HepG2 (cell line): ENCODE results near the gene RPUSD2. TPM values are rescaled to one million over a fixed set of nuclear protein-coding genes. Genes with fewer than 3 reads are reported as not detected.
A peak's percentile ranks its signal among the peaks of the same experiment; 100 is the strongest.

Source experiments
- ARNT ChIP-seq: fragments of 450-650 bp; IDR thresholded peaks from 2 replicates; pipeline ENCODE4 v1.6.1; 2017
- ATF2 ChIP-seq: sonication (generic); formaldehyde crosslinking; IDR thresholded peaks from 2 replicates; pipeline ENCODE4 v1.4.0; 2020; ENCODE audit warnings: missing genetic modification reagents
- FOXA1 ChIP-seq, 2 experiments: fragments of 450-650 bp in 1 of 2; sonication (generic) in 1 of 2; formaldehyde crosslinking in 1 of 2; IDR thresholded peaks; 2 replicates each; pipeline versions ENCODE4 v1.4.0 to v1.6.1; 2016 to 2020; ENCODE audit warnings: missing genetic modification reagents in 1 of 2
- HMG20B ChIP-seq: conservative IDR thresholded peaks from 2 replicates; pipeline ENCODE4 v1.6.1; 2016; ENCODE audit warnings: missing genetic modification reagents, missing compliant biosample characterization
- JDP2 ChIP-seq: sonication (generic); formaldehyde crosslinking; IDR thresholded peaks from 2 replicates; pipeline ENCODE4 v1.8.1; 2022; ENCODE audit warnings: missing genetic modification reagents, borderline replicate concordance
- MAFG ChIP-seq: sonication (generic); formaldehyde crosslinking; IDR thresholded peaks from 2 replicates; pipeline ENCODE4 v1.5.1; 2020; ENCODE audit warnings: mild to moderate bottlenecking, missing genetic modification reagents
- MEF2D ChIP-seq: sonication (generic); formaldehyde crosslinking; IDR thresholded peaks from 2 replicates; pipeline ENCODE4 v1.5.1; 2020; ENCODE audit warnings: mild to moderate bottlenecking, missing genetic modification reagents
- MLLT10 ChIP-seq: sonication (generic); formaldehyde crosslinking; IDR thresholded peaks from 2 replicates; pipeline ENCODE4 v1.4.0; 2020; ENCODE audit warnings: missing genetic modification reagents
- NRL ChIP-seq: sonication (generic); formaldehyde crosslinking; IDR thresholded peaks from 2 replicates; pipeline ENCODE4 v1.5.0; 2020; ENCODE audit warnings: missing genetic modification reagents, mild to moderate bottlenecking, moderate library complexity, borderline replicate concordance
- RXRA ChIP-seq: sonication (generic); formaldehyde crosslinking; IDR thresholded peaks from 2 replicates; pipeline ENCODE4 v1.5.1; 2020; ENCODE audit warnings: missing genetic modification reagents
- SMAD3 ChIP-seq: sonication (generic); formaldehyde crosslinking; IDR thresholded peaks from 2 replicates; pipeline ENCODE4 v1.4.0; 2020; ENCODE audit warnings: missing genetic modification reagents
- SNAPC2 ChIP-seq: sonication (generic); formaldehyde crosslinking; IDR thresholded peaks from 2 replicates; pipeline ENCODE4 v1.8.1; 2022; ENCODE audit warnings: mild to moderate bottlenecking, missing genetic modification reagents
- XBP1 ChIP-seq: sonication (generic); formaldehyde crosslinking; IDR thresholded peaks from 2 replicates; pipeline ENCODE4 v1.5.0; 2020; ENCODE audit warnings: missing genetic modification reagents
- YEATS2 ChIP-seq: sonication (generic); formaldehyde crosslinking; IDR thresholded peaks from 2 replicates; pipeline ENCODE4 v1.4.0; 2020; ENCODE audit warnings: missing genetic modification reagents, borderline replicate concordance
- ZNF124 ChIP-seq: sonication (generic); formaldehyde crosslinking; IDR thresholded peaks from 2 replicates; pipeline ENCODE4 v1.4.0; 2020; ENCODE audit warnings: missing genetic modification reagents
- ZNF138 ChIP-seq: sonication (generic); formaldehyde crosslinking; IDR thresholded peaks from 2 replicates; pipeline ENCODE4 v1.5.0; 2020; ENCODE audit warnings: mild to moderate bottlenecking, low read depth, missing genetic modification reagents
- ZNF296 ChIP-seq: sonication (generic); formaldehyde crosslinking; conservative IDR thresholded peaks from 2 replicates; pipeline ENCODE4 v1.5.0; 2020; ENCODE audit warnings: mild to moderate bottlenecking, missing genetic modification reagents
- ZNF326 ChIP-seq: sonication (generic); formaldehyde crosslinking; IDR thresholded peaks from 2 replicates; pipeline ENCODE4 v1.4.0; 2020; ENCODE audit warnings: missing genetic modification reagents, borderline replicate concordance
- ZNF598 ChIP-seq: sonication (generic); formaldehyde crosslinking; IDR thresholded peaks from 2 replicates; pipeline ENCODE4 v1.5.1; 2020; ENCODE audit warnings: mild to moderate bottlenecking, missing genetic modification reagents, borderline replicate concordance
- ZSCAN29 ChIP-seq: sonication (generic); formaldehyde crosslinking; conservative IDR thresholded peaks from 2 replicates; pipeline ENCODE4 v1.4.0; 2020; ENCODE audit warnings: mild to moderate bottlenecking, missing genetic modification reagents
- polyA plus RNA-seq, 8 experiments: library from polyadenylated mRNA; depleted of rRNA in 3 of 8; stranded (reverse) in 7 of 8; unstranded in 1 of 8; fragments of >200 nt; fragmentation: Illumina TruSeq in 4 of 8; extraction: Trizol in 4 of 8; gene quantifications; 2 replicates each; pipeline versions ENCODE4 v1.2.1 to v1.2.3, GENCODE V29; 2011 to 2016; ENCODE audit warnings: low read depth in 4 of 8, missing spikeins in 1 of 8, mixed read lengths in 1 of 8; ENCODE audit not compliant: insufficient read depth in 1 of 8
- total RNA-seq, 5 experiments: library from RNA; depleted of rRNA; stranded (reverse); fragments of >200 nt; fragmentation: Illumina TruSeq; extraction: Trizol; gene quantifications; 2 replicates each; pipeline ENCODE4 v1.2.3, GENCODE V29; 2016; ENCODE audit warnings: low read depth in 1 of 5
- TF ChIP-seq, protein P1 (sequence below): sonication (generic); formaldehyde crosslinking; IDR thresholded peaks from 2 replicates; pipeline ENCODE4 v1.5.0; 2020; ENCODE audit warnings: missing genetic modification reagents
- TF ChIP-seq, protein P2 (sequence below): sonication (generic); formaldehyde crosslinking; IDR thresholded peaks from 2 replicates; pipeline ENCODE4 v1.5.1; 2020; ENCODE audit warnings: missing genetic modification reagents, mild to moderate bottlenecking, borderline replicate concordance
- TF ChIP-seq, protein P3 (sequence below): sonication (generic); formaldehyde crosslinking; IDR thresholded peaks from 2 replicates; pipeline ENCODE4 v1.8.1; 2023; ENCODE audit warnings: mild to moderate bottlenecking, missing genetic modification reagents

Gene RPUSD2
- total and polyA plus RNA-seq, 2 of the 13 experiments (the other 11 are each of a cell fraction or from before 2014, with no cell fraction given): 8.6 to 14.5 TPM

GRCh38 chr15:40593588-40594428 lies 24.7 kb downstream of the RPUSD2 start, which contains the start of gene KNL1 (continued):
- TF ChIP-seq, protein P1, sequence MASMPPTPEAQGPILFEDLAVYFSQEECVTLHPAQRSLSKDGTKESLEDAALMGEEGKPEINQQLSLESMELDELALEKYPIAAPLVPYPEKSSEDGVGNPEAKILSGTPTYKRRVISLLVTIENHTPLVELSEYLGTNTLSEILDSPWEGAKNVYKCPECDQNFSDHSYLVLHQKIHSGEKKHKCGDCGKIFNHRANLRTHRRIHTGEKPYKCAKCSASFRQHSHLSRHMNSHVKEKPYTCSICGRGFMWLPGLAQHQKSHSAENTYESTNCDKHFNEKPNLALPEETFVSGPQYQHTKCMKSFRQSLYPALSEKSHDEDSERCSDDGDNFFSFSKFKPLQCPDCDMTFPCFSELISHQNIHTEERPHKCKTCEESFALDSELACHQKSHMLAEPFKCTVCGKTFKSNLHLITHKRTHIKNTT: peak; percentile 90; the same call in 1 of the 2 replicates
- no peak for TF ChIP-seq MAFG (CRISPR knock-in tag)
- no peak for TF ChIP-seq ZNF598
- TF ChIP-seq MEF2D: peak; percentile 85; the same call in 1 of the 2 replicates
- no peak; the same call in 1 of the 2 replicates for TF ChIP-seq HMG20B
- TF ChIP-seq, protein P2, sequence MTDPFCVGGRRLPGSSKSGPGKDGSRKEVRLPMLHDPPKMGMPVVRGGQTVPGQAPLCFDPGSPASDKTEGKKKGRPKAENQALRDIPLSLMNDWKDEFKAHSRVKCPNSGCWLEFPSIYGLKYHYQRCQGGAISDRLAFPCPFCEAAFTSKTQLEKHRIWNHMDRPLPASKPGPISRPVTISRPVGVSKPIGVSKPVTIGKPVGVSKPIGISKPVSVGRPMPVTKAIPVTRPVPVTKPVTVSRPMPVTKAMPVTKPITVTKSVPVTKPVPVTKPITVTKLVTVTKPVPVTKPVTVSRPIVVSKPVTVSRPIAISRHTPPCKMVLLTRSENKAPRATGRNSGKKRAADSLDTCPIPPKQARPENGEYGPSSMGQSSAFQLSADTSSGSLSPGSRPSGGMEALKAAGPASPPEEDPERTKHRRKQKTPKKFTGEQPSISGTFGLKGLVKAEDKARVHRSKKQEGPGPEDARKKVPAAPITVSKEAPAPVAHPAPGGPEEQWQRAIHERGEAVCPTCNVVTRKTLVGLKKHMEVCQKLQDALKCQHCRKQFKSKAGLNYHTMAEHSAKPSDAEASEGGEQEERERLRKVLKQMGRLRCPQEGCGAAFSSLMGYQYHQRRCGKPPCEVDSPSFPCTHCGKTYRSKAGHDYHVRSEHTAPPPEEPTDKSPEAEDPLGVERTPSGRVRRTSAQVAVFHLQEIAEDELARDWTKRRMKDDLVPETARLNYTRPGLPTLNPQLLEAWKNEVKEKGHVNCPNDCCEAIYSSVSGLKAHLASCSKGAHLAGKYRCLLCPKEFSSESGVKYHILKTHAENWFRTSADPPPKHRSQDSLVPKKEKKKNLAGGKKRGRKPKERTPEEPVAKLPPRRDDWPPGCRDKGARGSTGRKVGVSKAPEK: 0 out of 2 replicates have a peak, but pooled peaks have one; percentile 41
- peak; percentile 25; the same call in 1 of the 2 replicates for TF ChIP-seq RXRA (CRISPR knock-in tag)
- peak; percentile 63; the same call in 1 of the 2 replicates for TF ChIP-seq SMAD3 (CRISPR knock-in tag)
- peak; percentile 68; the same call in 1 of the 2 replicates for TF ChIP-seq YEATS2
- peak; percentile 85; the same call in 1 of the 2 replicates for TF ChIP-seq ZNF124
- TF ChIP-seq JDP2 (CRISPR knock-in tag): no peak
- peak; percentile 84; the same call in 1 of the 2 replicates for TF ChIP-seq ZNF138
- no peak for TF ChIP-seq MLLT10 (CRISPR knock-in tag)
- no peak for TF ChIP-seq ARNT
- TF ChIP-seq XBP1 (CRISPR knock-in tag): no peak
- TF ChIP-seq ZNF296: no peak
- TF ChIP-seq ZSCAN29: no peak
- TF ChIP-seq SNAPC2 (CRISPR knock-in tag): peak; percentile 58
- no peak for TF ChIP-seq NRL (CRISPR knock-in tag)
- no peak for TF ChIP-seq FOXA1 (IDR thresholded peaks at IDR 0.05)
- TF ChIP-seq FOXA1 (CRISPR knock-in tag; IDR thresholded peaks at IDR 0.05): 0 out of 2 replicates have a peak, but pooled peaks have one; percentile 11
- TF ChIP-seq, protein P3, sequence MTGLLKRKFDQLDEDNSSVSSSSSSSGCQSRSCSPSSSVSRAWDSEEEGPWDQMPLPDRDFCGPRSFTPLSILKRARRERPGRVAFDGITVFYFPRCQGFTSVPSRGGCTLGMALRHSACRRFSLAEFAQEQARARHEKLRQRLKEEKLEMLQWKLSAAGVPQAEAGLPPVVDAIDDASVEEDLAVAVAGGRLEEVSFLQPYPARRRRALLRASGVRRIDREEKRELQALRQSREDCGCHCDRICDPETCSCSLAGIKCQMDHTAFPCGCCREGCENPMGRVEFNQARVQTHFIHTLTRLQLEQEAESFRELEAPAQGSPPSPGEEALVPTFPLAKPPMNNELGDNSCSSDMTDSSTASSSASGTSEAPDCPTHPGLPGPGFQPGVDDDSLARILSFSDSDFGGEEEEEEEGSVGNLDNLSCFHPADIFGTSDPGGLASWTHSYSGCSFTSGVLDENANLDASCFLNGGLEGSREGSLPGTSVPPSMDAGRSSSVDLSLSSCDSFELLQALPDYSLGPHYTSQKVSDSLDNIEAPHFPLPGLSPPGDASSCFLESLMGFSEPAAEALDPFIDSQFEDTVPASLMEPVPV (CRISPR knock-in tag): no peak
- TF ChIP-seq ZNF326 (CRISPR knock-in tag): no peak
- peak; percentile 98 for TF ChIP-seq ATF2 (CRISPR knock-in tag)
